ENCODE measurements around the gene IL23A. TPM values are rescaled to one million over a fixed set of nuclear protein-coding genes. Genes with fewer than 3 reads are reported as not detected.
A peak's percentile ranks its signal among the peaks of the same experiment; 100 is the strongest.

Gene IL23A
- total RNA-seq, 1 experiment from 2014 or later: 5.9 TPM

GRCh38 chr12:56300644-56301464, 37.8 kb upstream of the IL23A start:
- peak overlapping the region; percentile 98 for H3K4me2 ChIP-seq (ENCODE audit: low read depth, low read length, poor library complexity, severe bottlenecking)
- no peaks in the 10 kb centered on the region for H3K9me2 ChIP-seq (replicated peaks; ENCODE audit: insufficient read depth, low read length)
- peaks cover 64% of the 10 kb centered on the region for H3K4me1 ChIP-seq (ENCODE audit: low read length)
- peak; percentile 50 for DNase-seq
- H3K79me2 ChIP-seq (ENCODE audit: low read length): peaks cover 49% of the 10 kb centered on the region
- peak overlapping the region; percentile 62 for H2AFZ ChIP-seq (ENCODE audit: low read length)
- no peaks in the 10 kb centered on the region for H4K20me1 ChIP-seq (ENCODE audit: insufficient read depth, low read depth, low read length)
- H3K9me3 ChIP-seq (ENCODE audit: low read length): no peaks in the 10 kb centered on the region
- H3K36me3 ChIP-seq (ENCODE audit: insufficient read depth, low read length): peaks cover 11% of the 10 kb centered on the region; the same call in 1 of the 2 replicates
- peak overlapping the region; percentile 67 for H3K27ac ChIP-seq (ENCODE audit: low read length)
- no peaks in the 10 kb centered on the region for H3K27me3 ChIP-seq (ENCODE audit: low read length)
- peak overlapping the region; percentile 75 for H3K4me3 ChIP-seq (ENCODE audit: low read length)
- peak overlapping the region; percentile 72 for H3K9ac ChIP-seq (ENCODE audit: low read length)

DNA sequence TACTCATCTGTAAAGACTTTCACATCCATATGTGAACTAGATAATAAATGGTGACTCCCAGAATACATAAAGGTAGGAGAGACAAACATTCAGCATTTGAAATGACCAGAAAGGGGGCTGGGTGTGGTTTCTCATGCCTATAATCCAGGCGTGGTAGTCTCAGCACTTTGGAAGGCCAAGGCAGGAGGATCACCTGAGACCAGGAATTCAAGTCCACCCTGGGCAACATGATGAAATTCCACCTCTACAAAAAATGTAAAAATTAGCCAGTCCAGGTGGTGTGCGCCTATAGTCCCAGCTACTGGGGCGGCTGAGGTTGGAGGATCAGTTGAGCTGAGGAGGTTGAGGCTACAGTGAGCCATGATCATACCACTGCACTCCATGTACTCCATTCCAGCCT, 34.4 kb upstream of the IL23A start:
- DNase-seq: no peak
- Histone ChIP-seq H2AFZ (ENCODE audit: low read length) (no peak overlapping the region), H3K4me3 (ENCODE audit: low read length) (no peak overlapping the region), H3K9ac (ENCODE audit: low read length) (no peak overlapping the region), H4K20me1 (ENCODE audit: insufficient read depth, low read depth, low read length) (no peaks in the 10 kb centered on the region), H3K4me1 (ENCODE audit: low read length) (peaks cover 30% of the 10 kb centered on the region), H3K36me3 (ENCODE audit: insufficient read depth, low read length) (peaks cover 6% of the 10 kb centered on the region; the same call in 1 of the 2 replicates), H3K79me2 (ENCODE audit: low read length) (peaks cover 22% of the 10 kb centered on the region), H3K9me2 (replicated peaks; ENCODE audit: insufficient read depth, low read length) (no peaks in the 10 kb centered on the region), H3K27ac (ENCODE audit: low read length) (no peak overlapping the region), H3K4me2 (ENCODE audit: low read depth, low read length, poor library complexity, severe bottlenecking) (no peak overlapping the region), H3K27me3 (ENCODE audit: low read length) (no peaks in the 10 kb centered on the region), H3K9me3 (ENCODE audit: low read length) (no peaks in the 10 kb centered on the region)

- Histone ChIP-seq H3K4me3 (ENCODE audit: low read length) (no peak overlapping the region), H3K36me3 (ENCODE audit: insufficient read depth, low read length) (peaks cover 9% of the 10 kb centered on the region; the same call in 1 of the 2 replicates), H3K9me3 (ENCODE audit: low read length) (no peaks in the 10 kb centered on the region), H3K79me2 (ENCODE audit: low read length) (peaks cover 14% of the 10 kb centered on the region; the same call in 1 of the 2 replicates), H3K4me2 (ENCODE audit: low read depth, low read length, poor library complexity, severe bottlenecking) (no peak overlapping the region), H3K4me1 (ENCODE audit: low read length) (peaks cover 30% of the 10 kb centered on the region), H3K9ac (ENCODE audit: low read length) (no peak overlapping the region), H3K27me3 (ENCODE audit: low read length) (no peaks in the 10 kb centered on the region), H3K9me2 (replicated peaks; ENCODE audit: insufficient read depth, low read length) (no peaks in the 10 kb centered on the region), H4K20me1 (ENCODE audit: insufficient read depth, low read depth, low read length) (no peaks in the 10 kb centered on the region), H3K27ac (ENCODE audit: low read length) (no peak overlapping the region), H2AFZ (ENCODE audit: low read length) (no peak overlapping the region)
- DNase-seq: no peak
These were observed 33.7 kb upstream of the IL23A start for GRCh38 chr12:56304872-56305590.

DNA sequence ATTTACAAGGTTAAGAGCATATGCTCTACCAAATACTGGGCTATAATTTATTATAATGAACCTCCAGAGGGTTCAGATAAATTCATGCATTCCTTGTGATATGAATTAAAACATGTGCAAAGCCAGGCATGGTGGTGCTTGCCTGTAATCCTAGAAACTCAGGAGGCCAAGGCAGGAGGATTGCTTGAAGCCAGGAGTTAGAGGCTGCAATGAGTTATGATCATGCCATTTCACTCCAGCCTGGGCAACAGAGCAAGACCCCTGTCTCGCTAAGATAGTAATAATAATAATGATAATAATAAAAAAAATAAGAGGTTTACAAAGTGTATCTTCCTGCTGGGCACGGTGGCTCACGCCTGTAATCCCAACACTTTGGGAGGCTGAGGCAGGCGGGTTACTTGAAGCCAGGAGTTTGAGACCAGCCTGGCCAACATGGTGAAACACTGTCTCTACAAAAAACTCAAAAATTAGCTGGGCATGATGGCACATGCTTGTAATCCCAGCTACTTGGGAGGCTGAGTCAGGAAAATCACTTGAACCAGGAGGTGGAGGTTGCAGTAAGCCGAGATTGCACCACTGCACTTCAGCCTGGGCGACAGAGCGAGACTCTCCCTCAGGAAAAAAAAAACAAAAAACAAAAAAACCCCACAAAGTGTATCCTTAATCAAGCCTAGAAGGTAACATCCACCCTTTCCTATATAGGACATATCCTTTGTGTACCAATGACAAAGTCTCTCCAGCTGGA, 31.3 kb upstream of the IL23A start:
- no peaks in the 10 kb centered on the region for H3K27me3 ChIP-seq (ENCODE audit: low read length)
- H3K27ac ChIP-seq (ENCODE audit: low read length): no peak overlapping the region
- no peak overlapping the region for H3K4me3 ChIP-seq (ENCODE audit: low read length)
- no peaks in the 10 kb centered on the region for H3K9me2 ChIP-seq (replicated peaks; ENCODE audit: insufficient read depth, low read length)
- peaks cover 10% of the 10 kb centered on the region for H3K4me1 ChIP-seq (ENCODE audit: low read length)
- H3K4me2 ChIP-seq (ENCODE audit: low read depth, low read length, poor library complexity, severe bottlenecking): no peak overlapping the region
- H3K9me3 ChIP-seq (ENCODE audit: low read length): no peaks in the 10 kb centered on the region
- no peak overlapping the region for H2AFZ ChIP-seq (ENCODE audit: low read length)
- H3K36me3 ChIP-seq (ENCODE audit: insufficient read depth, low read length): peaks cover 20% of the 10 kb centered on the region; the same call in 1 of the 2 replicates
- no peak overlapping the region for H3K9ac ChIP-seq (ENCODE audit: low read length)
- 0 out of 2 replicates have a peak, but pooled peaks cover 7% of the 10 kb centered on the region for H3K79me2 ChIP-seq (ENCODE audit: low read length)
- H4K20me1 ChIP-seq (ENCODE audit: insufficient read depth, low read depth, low read length): no peaks in the 10 kb centered on the region
- DNase-seq: no peak

DNA sequence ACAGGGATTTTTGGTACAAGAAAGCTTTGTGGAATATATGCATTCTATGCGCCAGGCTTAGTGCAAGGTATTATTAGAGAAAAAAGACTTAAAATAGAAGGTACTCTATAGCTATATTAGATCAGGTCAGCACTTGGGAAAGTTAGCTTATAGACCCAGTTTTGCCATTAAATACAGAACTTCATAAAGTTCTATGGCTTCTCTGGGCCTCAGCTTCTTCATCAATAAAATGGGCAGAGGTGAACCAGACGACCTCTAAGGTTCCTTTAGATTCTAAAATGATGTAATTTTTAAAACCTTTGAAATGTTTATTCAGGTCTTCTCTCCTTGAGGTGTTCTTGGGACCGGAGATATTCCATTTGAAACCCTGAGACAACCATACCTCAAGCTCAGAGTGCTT, 30.0 kb upstream of the IL23A start:
- H2AFZ ChIP-seq (ENCODE audit: low read length): no peak overlapping the region
- no peak overlapping the region for H3K27ac ChIP-seq (ENCODE audit: low read length)
- H3K9ac ChIP-seq (ENCODE audit: low read length): no peak overlapping the region
- H3K4me2 ChIP-seq (ENCODE audit: low read depth, low read length, poor library complexity, severe bottlenecking): no peak overlapping the region
- H3K4me3 ChIP-seq (ENCODE audit: low read length): no peak overlapping the region
- H3K36me3 ChIP-seq (ENCODE audit: insufficient read depth, low read length): peaks cover 20% of the 10 kb centered on the region; the same call in 1 of the 2 replicates
- no peaks in the 10 kb centered on the region for H3K9me2 ChIP-seq (replicated peaks; ENCODE audit: insufficient read depth, low read length)
- DNase-seq: no peak
- H3K4me1 ChIP-seq (ENCODE audit: low read length): no peaks in the 10 kb centered on the region
- no peaks in the 10 kb centered on the region for H3K27me3 ChIP-seq (ENCODE audit: low read length)
- H3K9me3 ChIP-seq (ENCODE audit: low read length): no peaks in the 10 kb centered on the region
- H4K20me1 ChIP-seq (ENCODE audit: insufficient read depth, low read depth, low read length): no peaks in the 10 kb centered on the region
- 0 out of 2 replicates have a peak, but pooled peaks cover 7% of the 10 kb centered on the region for H3K79me2 ChIP-seq (ENCODE audit: low read length)

DNA sequence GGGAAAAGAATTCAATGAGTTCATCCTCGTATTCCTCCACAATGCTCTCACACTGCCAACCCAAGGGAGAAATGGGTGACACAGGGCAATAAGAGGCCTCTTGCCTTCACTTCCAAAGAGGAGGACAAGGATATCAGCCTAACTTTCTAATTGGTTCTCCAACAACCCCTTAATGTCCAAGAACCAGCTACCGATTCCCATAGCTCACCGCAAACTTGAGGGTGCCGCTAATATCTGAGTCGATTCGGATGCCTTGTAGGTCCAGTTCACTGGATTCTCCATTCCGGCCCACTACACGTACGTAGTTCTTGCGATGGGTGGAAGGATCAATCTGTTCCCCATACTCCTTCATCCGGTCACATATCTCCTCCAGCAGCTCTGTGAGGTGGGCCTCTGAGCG, 27.7 kb upstream of the IL23A start:
- Histone ChIP-seq H3K79me2 (ENCODE audit: low read length) (peaks cover 25% of the 10 kb centered on the region), H4K20me1 (ENCODE audit: insufficient read depth, low read depth, low read length) (no peaks in the 10 kb centered on the region), H3K4me1 (ENCODE audit: low read length) (peaks cover 10% of the 10 kb centered on the region), H3K4me3 (ENCODE audit: low read length) (no peak overlapping the region), H3K36me3 (ENCODE audit: insufficient read depth, low read length) (peaks cover 26% of the 10 kb centered on the region; the same call in 1 of the 2 replicates), H3K27me3 (ENCODE audit: low read length) (no peaks in the 10 kb centered on the region), H3K9me2 (replicated peaks; ENCODE audit: insufficient read depth, low read length) (no peaks in the 10 kb centered on the region), H3K27ac (ENCODE audit: low read length) (no peak overlapping the region), H3K9me3 (ENCODE audit: low read length) (no peaks in the 10 kb centered on the region), H2AFZ (ENCODE audit: low read length) (no peak overlapping the region), H3K4me2 (ENCODE audit: low read depth, low read length, poor library complexity, severe bottlenecking) (no peak overlapping the region), H3K9ac (ENCODE audit: low read length) (no peak overlapping the region)
- DNase-seq: no peak

DNA sequence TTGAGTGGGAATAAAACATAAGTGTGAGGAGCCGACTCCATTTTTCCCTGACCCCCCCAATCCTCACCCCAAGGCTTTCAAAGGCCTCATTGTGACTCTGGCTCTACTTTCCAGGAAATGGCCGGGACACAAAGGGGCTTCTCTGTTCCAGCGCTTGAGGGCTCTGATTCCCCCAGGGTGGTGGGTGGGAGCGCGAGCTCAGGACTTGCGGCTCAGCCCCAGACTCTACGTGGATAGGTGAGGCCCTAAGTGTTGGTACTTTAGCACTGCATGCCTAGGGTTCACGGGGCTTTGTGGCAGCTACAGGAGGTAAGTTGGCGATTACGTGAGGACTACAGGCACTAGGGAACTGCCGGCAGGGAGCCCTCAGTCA, 23.4 kb upstream of the IL23A start:
- Histone ChIP-seq H3K27ac (ENCODE audit: low read length) (peak overlapping the region; percentile 62), H3K9me2 (replicated peaks; ENCODE audit: insufficient read depth, low read length) (no peaks in the 10 kb centered on the region), H3K27me3 (ENCODE audit: low read length) (no peaks in the 10 kb centered on the region), H4K20me1 (ENCODE audit: insufficient read depth, low read depth, low read length) (no peaks in the 10 kb centered on the region), H3K4me3 (ENCODE audit: low read length) (peak overlapping the region; percentile 99), H3K4me1 (ENCODE audit: low read length) (peaks cover 21% of the 10 kb centered on the region), H3K9me3 (ENCODE audit: low read length) (no peaks in the 10 kb centered on the region), H3K36me3 (ENCODE audit: insufficient read depth, low read length) (peaks cover 21% of the 10 kb centered on the region; the same call in 1 of the 2 replicates), H2AFZ (ENCODE audit: low read length) (peak overlapping the region; percentile 74; the same call in 1 of the 2 replicates), H3K79me2 (ENCODE audit: low read length) (peaks cover 18% of the 10 kb centered on the region), H3K9ac (ENCODE audit: low read length) (peak overlapping the region; percentile 100), H3K4me2 (ENCODE audit: low read depth, low read length, poor library complexity, severe bottlenecking) (peak overlapping the region; percentile 98)
- DNase-seq: peak; percentile 64

Measured in Karpas-422 (cell line).